Activated gamma-delta T cell treated with Interleukin-2 at 50 U/mL for 16 hours (primary cell): ENCODE measurements around the gene ASTN2.

Experiments used
- DNase-seq: peaks from one replicate; pipeline ENCODE4 v3.0.0-alpha.2; 2020

ASTN2 gene

DNA sequence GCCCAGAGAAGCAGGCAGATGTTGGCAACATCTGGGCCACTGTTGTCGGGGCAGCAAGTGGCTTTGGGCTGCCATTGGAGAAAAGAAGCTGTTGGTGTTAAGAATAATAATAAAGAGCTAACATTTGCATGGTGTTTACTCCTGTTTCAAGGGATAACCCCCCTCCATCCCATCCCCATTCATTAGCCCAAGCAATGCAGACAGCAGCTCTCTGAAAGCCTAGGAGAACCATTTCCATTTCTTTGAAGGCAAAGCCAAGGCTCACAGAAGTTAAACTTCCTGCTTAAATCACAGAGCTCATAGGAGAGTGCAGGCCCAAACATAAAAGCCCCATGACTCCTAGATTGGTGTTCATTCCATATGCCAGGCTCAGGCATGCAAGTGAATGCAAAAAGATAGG, 175.4 kb downstream of the ASTN2 start:
- DNase-seq: no peak

DNA sequence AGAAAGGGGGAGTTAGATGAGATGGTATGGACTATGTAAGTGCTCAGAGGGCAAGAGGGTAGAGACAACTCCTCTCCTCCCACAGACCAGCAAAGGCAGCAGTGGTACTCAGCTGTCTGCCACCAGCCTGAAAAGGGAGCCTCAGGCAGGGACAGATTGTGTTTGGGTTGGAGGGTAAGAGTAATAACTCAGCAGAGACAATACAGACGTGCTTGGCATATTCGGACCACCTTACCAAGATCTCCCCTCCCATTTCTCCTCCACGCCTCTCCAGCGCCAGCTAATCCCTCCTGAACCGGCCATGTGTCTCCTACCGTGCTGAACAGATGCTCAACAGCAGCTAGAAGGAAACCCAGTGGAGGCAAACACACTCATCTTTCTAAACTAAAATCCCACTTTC, 180.8 kb downstream of the ASTN2 start:
- DNase-seq: no peak

DNA sequence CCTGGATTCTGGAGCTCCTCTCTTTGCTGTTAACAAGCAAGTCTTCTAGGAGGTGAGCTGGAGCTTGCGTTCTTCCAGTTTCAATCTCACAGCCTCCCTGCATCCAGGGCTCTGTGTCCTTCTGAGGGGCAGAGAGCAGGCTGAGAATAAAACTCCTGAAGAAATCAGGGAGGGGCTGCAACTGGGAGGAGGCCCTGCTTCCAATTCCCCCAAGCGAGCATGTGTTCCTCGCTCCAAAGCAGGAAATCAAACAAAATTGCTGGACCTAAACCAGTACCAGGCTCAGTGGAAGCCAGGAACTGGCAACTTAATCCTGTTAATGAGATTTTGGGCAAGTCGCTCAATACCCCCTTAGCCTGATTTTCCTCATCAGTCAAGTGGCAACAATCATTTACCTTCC, 181.8 kb downstream of the ASTN2 start:
- no peak for DNase-seq

DNA sequence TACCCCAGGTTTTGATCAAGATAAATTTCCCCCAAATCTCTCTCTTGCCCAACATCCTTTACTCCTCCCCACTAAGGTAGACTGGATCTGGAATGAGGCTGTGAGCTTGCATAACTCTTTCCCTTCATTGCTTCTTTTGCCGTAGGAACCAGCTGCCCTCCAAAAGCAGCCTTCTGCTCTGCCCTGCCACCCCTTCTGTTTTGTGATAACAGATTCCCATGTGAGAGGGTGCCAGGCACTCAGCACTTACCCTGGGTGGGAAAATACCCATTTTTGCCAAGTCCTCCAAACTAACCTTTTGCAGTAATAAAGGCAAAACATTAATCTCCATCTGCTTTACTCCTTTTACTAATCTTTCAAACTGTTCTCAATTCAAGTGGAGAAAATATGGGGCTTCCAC, 182.6 kb downstream of the ASTN2 start:
- no peak for DNase-seq

DNA sequence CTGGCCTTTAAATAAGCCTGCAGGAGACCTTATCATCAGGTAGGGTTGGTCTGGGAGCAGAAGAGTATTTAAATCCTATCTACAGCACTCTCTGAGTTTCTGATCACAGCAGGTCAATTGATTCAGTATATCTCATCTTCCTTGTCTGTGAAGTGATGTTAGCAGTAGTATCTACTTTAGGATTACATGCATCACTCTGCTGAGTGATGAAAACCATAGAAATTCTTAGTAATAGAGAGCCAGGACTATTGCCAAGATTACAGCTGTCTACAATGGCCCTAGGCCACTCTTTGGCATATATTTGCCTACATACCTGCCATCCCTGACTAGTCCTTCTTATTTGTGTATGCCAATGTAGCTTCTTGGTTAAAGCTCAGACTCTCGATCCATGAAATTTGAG, 183.8 kb downstream of the ASTN2 start:
- DNase-seq: no peak

DNA sequence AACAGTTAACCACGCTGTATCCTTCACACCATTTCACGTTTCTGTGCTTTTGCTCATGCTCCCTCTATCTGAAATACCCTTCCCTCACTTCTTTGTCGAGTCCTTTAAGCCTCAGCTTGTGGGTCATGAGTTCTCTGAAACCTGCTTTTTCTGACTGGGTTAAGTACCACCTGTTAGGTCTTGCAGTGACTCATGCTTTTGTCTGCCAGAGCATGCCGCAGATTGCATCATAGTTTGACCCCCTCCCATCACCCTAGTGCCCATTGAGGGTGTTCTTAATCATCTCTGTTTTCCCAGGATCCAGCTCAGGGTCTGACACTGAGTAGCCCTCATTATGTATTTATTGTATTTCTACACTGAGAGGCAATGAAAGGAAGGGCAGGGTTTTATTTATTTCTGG, 190.2 kb downstream of the ASTN2 start:
- DNase-seq: no peak

DNA sequence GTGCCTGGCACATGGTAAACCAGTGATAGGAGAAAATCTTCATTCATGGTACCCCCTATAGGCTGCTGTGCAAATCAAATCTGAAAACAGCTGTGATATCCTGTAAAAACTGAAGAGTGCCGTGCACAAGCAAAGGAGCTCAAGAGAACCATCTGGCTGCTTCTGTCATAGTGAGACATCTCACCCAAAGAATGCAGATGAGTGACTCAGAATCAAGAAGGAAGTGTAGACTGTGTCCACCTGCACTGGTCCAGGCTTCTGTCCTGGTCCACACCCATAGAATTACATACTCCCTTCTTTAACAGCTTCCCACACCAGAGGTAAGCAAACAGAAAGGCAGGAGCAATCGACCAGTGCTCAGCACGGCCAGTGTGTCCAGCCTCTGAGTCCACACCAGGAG, 195.9 kb downstream of the ASTN2 start:
- DNase-seq: no peak

DNA sequence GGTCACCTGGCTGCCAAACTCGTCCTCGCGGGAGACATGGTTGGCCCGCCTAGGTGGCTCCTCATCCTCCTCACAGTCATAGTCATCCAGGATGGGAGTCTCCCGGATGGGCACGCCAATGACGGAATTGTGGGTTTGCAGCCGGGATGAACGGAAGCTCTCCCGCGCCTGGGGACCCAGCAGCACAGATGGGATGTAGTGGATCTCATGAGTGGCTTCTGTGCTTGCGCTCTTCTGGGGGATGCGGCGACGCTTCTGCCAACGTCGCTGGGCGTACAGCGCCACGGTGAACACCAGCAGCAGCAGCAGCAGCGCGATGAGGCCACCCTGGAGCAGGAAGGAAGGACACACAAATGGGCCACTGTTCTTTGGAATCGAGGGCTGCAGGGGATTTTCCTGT, 200.4 kb downstream of the ASTN2 start:
- DNase-seq: no peak

DNA sequence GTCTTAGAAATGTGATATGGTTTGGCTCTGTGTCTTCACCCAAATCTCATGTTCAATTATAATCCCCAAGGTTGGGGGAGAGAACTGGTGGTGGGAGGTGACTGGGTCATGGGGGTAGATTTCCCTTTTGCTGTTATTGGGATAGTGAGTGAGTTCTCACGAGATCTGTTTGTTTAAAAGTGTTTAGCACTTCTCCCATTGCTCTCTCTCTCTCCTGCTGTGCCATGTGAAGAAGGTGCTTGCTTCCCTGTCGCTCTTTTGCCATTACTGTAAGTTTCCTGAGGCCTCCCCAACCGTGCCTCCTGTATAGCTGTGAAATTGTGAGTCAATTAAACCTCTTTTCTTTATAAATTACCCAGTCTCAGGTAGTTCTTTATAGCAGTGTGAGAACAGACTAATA, 203.6 kb downstream of the ASTN2 start:
- no peak for DNase-seq

DNA sequence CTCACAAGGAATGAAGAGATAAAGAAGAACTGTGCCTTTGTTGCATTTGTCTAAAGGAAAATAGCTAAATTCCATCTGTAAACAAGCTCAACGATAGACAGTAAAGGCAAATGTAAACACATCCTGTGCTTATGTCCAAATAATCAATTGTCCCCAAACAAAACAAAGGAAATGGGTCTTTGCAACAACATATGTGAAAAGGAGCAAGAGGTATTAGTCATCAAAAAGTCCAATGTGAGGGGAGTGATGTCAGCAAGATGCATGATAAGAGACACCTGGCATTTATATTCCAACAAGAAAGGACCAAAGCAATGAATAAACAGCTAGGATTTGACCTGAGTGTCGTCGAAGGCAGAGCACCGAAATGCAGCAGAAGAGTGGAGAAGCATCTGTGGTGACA, 209.1 kb downstream of the ASTN2 start:
- no peak for DNase-seq

DNA sequence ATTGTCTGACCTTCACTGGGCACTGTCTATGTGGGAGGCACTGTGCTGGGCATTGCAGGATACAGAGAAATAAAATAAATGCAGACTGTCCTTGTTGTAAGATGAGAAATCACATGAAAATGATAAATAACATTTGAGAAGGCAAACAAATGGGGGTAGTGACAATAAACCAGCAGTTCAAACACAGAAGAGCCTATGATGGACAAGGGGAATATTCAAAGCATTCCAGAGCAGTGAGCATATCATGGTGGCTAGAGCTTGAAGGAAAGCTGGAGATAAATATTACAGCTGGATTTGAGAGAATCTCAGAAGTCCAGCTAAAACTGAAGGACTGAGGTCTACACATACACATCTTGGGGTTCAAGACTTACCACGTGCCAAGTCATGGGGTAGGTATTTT, 209.9 kb downstream of the ASTN2 start:
- no peak for DNase-seq

DNA sequence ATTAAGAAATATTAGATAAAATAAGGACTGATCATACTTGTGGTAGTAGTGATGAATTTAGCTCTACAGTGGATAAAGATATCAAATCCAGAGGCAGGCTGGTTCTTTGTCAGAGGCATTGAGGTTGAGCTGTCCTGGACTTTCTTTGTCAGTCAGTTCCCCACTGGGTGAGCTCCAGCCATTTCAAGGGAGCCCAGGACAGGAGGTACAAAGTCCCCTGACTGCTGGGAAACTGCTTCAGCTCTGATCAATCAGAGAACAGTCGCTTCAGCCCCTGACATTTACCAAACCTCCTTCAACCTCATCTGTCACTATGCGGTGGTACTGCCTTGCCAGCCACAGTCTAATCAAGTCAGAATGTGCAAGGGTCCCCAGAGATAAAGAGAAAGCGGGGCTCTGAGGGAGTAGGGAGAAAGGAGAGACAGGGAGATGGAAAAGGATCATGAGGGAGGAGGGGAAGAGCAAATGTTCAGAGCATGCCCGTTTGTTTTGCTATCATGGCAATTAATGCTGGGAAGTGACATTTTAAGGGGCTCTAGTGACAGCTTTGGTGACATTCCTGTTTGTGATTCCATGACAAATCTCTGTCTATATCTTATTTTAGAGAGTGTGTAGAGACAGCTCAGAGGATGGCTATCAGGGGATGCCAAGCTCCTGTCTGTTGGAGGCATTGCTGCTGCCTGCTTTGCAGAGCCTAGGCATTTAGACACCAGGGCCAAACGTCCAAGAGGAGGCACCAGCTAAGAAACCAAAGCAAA, 223.2 kb downstream of the ASTN2 start:
- no peak for DNase-seq

DNA sequence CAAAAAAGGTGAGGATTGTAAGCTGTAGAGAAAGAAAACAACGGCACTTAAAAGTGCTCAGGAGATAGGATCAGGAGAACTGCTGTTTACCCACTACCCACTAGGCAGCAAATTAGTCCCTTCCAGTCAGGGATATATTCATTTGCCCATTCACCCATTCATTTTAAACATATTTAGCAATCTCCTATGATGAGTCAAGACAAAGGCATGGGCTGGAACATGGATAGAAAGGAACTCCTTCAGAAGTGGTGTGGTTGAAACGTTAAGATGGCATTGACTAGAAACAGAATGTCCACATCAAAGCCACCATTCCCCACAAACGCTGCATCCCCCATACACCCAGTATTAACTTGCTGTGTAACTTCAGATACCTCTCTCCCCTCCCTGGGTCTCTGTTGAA, 225.7 kb downstream of the ASTN2 start:
- no peak for DNase-seq

DNA sequence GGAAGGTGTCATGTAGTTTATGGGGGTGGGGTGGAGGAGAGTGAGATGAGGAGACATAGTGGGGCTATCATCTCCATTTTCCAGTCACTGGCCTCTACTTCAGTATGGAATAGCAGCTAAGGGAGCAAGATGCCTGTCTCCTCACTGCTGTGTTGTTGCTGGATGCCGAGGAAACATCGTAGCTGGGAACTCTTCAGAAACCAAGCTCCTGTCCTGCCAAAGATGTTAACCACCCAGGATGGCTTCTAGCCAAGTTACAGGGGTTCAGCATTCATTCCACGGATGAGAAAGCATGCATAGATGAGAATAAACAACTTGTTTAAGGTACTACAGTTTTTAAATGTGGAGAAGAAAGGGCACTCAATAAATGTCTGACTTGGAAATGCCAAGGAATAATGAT, 226.5 kb downstream of the ASTN2 start:
- no peak for DNase-seq

DNA sequence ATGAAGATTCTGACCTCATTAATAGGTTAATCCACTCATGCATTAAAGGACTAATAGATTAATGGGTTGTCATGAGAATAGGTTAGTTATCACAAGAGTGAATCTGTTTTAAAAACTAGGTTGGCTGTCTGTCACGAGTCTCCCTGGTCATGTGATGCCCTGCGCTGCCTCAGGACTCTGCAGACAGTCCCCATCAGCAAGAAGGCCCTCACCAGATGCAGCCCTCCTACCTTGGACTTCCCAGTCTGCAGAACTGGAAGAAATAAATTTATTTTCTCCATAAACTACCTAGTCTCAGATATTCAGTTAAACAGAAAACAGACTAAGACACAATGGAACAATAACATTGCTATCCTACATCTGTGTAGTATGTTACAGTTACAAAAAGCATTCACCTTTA, 227.4 kb downstream of the ASTN2 start:
- DNase-seq: no peak

DNA sequence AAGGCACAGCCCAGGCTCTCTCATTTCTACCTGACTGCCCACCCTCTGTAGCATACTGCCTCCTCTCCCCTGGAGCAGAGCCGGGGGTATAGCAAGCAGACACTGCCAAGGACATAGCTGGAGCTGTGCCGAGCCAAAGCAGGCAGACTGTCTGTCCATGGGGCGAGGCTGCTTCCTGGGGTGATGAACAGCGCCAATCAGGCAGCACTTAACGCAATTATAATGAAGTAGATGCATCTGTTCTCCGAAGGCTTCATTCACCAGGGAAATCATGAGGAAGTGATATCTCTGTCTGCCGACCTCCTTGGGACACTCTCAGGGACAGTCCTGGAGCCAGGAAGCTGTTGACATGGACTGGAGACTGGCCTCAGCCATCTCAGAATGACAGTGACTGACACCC, 230.7 kb downstream of the ASTN2 start:
- DNase-seq: no peak

DNA sequence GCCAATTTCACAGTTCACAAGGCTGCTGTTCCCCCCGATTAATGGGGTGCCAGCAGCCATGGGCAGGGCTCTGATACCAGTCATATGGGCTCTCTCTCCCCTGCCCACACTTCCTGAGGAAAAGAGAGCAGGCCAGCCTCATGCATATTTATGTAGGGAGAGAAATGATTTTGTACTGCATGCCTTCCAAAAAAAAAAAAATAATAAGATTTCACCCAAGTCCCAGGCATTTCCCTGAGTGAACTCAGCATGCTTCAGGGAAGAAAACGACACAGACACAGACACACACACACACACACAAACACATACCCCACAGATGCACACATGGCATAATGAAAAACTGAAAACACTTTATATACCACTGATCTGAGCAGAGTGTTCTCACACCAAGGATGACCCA, 232.8 kb downstream of the ASTN2 start:
- DNase-seq: no peak

DNA sequence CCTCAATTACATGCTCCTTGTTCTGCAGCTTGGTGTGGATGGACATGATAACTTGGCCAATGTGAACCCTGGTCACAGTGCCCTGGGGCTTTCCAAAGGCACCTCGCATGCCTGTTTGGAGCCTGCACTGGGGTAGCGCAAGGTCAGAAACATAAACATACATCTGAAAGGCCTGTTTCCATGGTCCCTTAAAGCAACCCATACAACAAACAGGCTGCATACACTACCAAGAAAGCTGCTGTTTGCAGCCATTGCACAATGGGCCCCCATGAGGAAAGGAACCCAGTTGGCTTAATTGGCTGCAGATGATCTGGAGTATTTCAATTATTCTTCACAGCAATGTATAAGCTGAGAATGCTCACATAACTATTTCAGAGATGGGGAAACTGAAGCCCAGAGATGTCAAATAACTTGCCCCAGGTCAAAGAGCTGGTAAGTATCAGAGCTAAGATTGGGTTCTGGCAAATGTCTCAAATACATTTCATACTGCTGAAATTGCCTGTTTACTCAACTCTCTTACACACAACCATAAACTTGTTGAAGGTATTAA, 233.9 kb downstream of the ASTN2 start:
- no peak for DNase-seq

DNA sequence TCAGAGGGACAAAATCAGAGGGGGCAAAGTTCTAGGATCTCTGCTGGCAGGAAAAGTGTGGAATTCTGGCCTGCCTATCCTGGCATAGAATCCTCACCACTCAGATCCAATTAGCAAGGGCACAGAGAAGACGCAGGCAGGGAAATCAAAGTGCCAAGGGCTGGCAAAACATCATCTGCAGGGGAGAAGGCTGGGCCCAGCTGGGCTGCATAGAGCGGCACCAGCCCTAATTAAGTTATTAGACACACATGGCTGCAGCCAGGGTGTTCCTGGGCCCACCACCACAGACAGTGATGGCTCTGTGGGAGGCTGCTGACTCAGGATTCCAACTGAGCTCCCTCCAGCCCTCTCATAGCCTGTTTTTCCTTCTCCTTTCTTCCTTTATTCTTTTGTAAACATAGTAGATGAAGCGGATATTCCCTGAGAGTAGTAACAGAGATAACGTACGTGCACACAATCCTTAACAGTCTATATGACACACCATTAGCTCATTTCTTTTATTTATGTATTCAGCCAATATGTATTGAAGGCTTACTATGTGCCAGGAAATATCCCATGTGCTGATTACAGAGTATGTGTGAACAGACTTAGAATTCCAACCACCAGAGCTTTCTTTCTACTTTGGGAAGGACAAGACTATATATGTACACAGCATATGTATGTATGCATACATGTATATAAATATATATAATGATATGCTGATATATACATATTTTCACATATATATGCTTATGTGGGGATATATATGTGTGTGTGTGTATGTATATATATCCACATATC, 236.1 kb downstream of the ASTN2 start:
- no peak for DNase-seq

DNA sequence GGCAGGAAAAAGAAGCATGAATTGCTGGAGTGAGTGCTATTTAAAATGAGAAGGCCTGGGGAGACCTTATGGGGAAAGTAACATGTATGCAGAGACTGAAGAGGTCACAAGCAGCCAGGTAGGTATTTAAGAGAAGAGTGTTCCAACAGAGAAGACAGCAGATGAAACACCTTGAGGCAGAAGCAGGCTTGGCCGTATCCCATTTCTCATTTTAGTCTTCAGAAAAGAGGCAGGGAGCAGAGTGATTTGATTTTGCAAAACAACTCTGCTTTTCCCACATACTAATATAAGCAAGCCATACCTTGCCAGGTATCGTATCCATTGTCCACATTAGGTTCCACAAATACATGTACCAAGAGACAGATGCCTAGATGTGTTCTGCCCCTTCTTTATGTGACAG, 244.3 kb downstream of the ASTN2 start:
- DNase-seq: no peak

DNA sequence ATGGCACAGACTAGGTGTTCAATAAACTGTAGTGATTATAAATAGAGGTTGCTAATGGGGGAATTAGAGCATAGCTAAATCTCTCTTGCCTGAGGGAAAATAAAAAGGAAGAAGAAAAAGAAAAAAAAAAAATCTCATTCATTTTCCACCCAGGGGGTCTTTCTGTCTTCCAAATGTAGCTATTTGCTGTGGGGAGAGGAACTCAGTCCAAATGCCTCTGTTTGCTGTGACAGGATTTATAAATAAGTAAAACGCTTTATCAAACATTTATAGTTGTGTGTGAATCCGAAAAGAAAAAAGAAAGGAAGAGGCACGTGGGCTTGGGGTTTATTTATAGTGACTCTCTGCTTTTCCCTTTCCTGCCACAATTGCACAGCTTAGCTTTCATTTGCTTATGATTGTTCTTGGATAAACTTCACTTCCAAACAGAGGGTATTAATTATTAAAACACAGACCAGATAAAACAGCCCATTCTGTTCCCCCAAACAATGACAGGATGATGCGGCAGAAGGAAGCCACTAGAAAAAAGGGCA, 245.7 kb downstream of the ASTN2 start:
- no peak for DNase-seq

DNA sequence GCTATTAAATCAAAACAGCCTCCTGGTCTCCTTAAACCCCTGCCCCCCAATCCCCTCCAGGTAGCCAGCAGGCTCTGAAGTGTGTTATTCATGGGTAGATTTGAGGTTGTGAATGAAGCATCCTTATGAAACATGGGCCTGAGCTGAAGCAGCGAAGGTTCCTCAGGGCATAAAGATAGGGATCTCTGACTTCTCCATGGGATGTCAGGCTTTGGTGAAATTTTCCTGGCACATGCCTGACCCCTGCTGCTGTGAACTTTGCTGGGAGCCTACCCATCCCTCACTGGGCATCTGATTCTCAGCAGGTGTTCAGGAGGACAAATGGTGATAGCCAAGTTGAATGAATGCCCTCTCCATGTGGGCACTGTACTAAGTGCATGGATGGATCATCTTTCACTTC, 250.3 kb downstream of the ASTN2 start:
- no peak for DNase-seq

DNA sequence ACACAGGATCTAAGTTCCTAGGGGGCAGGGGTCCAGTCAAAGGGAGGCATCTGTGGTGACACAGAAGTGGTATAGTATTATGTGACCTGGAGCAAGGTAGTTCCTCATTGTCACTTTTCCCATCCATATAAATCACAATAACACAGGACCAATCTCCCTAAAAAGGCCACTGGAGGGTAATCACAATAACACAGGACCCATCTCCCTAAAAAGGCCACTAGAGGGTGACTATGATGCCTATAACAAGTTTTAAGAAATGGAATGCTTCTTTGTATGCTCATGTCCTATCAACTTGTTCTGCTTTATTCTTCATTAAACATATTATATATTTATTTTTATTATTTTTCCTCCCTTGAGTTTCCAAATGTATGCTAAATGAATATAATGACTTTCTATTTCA, 254.6 kb downstream of the ASTN2 start:
- no peak for DNase-seq
